ENCODE measurements around the gene AKR1B15.

The AKR1B15 gene

GRCh38 chr7:134622303-134622995 is 73.5 kb downstream of the AKR1B15 start:
- no CpG with 5 or more reads among the region's 7 CpGs for WGBS (ENCODE audit: extremely low coverage, insufficient coverage, low lambda C conversion rate)

GRCh38 chr7:134623193-134623592 is 74.3 kb downstream of the AKR1B15 start:
- Histone ChIP-seq H3K27ac (ENCODE audit: low read depth, low read length) (no peak overlapping the region), H3K79me2 (ENCODE audit: control insufficient read depth, insufficient read depth, low read length) (no peaks in the 10 kb centered on the region), H3K56ac (ENCODE audit: low read length) (no peak overlapping the region), H3K27me3 (ENCODE audit: insufficient read depth, low read length, poor library complexity) (no peaks in the 10 kb centered on the region), H4K5ac (ENCODE audit: low read length) (no peak overlapping the region), H3K4me3 (ENCODE audit: low read length) (no peak overlapping the region), H3K23ac (ENCODE audit: low read length) (no peak overlapping the region), H2BK5ac (ENCODE audit: low read length) (no peak overlapping the region), H3K9ac (ENCODE audit: low read length) (no peak overlapping the region), H4K8ac (ENCODE audit: low read depth, low read length) (no peak overlapping the region), H3K18ac (ENCODE audit: low read length) (no peak overlapping the region), H3K79me1 (ENCODE audit: low read length) (no peaks in the 10 kb centered on the region), H3K4me1 (ENCODE audit: control insufficient read depth, low read depth, low read length) (no peaks in the 10 kb centered on the region), H3K36me3 (ENCODE audit: control insufficient read depth, insufficient read depth, low read length) (no peaks in the 10 kb centered on the region), H2BK15ac (replicated peaks; ENCODE audit: low read depth) (no peak overlapping the region), H3K4ac (ENCODE audit: low read depth, low read length) (no peak overlapping the region), H2BK120ac (ENCODE audit: low read depth, low read length) (no peak overlapping the region), H2AK5ac (ENCODE audit: low read length) (no peak overlapping the region), H3K4me2 (ENCODE audit: low read length) (no peak overlapping the region)
- no CpG with 5 or more reads among the region's 2 CpGs for WGBS (ENCODE audit: extremely low coverage, insufficient coverage, low lambda C conversion rate)
- DNase-seq: no peak

More at GRCh38 chr7:134622303-134622995, 73.5 kb downstream of the AKR1B15 start:
- no peaks in the 10 kb centered on the region for H3K79me2 ChIP-seq (ENCODE audit: control insufficient read depth, insufficient read depth, low read length)
- no peak overlapping the region for H2BK5ac ChIP-seq (ENCODE audit: low read length)
- H3K79me1 ChIP-seq (ENCODE audit: low read length): no peaks in the 10 kb centered on the region
- no peak overlapping the region for H3K4me3 ChIP-seq (ENCODE audit: low read length)
- H3K4me1 ChIP-seq (ENCODE audit: control insufficient read depth, low read depth, low read length): no peaks in the 10 kb centered on the region
- H4K8ac ChIP-seq (ENCODE audit: low read depth, low read length): no peak overlapping the region
- no peak overlapping the region for H2BK15ac ChIP-seq (replicated peaks; ENCODE audit: low read depth)
- H2AK5ac ChIP-seq (ENCODE audit: low read length): no peak overlapping the region
- H3K4me2 ChIP-seq (ENCODE audit: low read length): no peak overlapping the region
- H3K27me3 ChIP-seq (ENCODE audit: insufficient read depth, low read length, poor library complexity): no peaks in the 10 kb centered on the region
- no peak overlapping the region for H2BK120ac ChIP-seq (ENCODE audit: low read depth, low read length)
- H3K9ac ChIP-seq (ENCODE audit: low read length): no peak overlapping the region
- no peak for DNase-seq
- H3K23ac ChIP-seq (ENCODE audit: low read length): no peak overlapping the region
- H4K5ac ChIP-seq (ENCODE audit: low read length): no peak overlapping the region
- no peak overlapping the region for H3K18ac ChIP-seq (ENCODE audit: low read length)
- no peak overlapping the region for H3K56ac ChIP-seq (ENCODE audit: low read length)
- no peaks in the 10 kb centered on the region for H3K36me3 ChIP-seq (ENCODE audit: control insufficient read depth, insufficient read depth, low read length)
- H3K27ac ChIP-seq (ENCODE audit: low read depth, low read length): no peak overlapping the region
- no peak overlapping the region for H3K4ac ChIP-seq (ENCODE audit: low read depth, low read length)

GRCh38 chr7:134625550-134625949 is 76.6 kb downstream of the AKR1B15 start:
- Histone ChIP-seq H3K9ac (ENCODE audit: low read length) (no peak overlapping the region), H3K27ac (ENCODE audit: low read depth, low read length) (no peak overlapping the region), H3K4ac (ENCODE audit: low read depth, low read length) (no peak overlapping the region), H3K79me2 (ENCODE audit: control insufficient read depth, insufficient read depth, low read length) (no peaks in the 10 kb centered on the region), H4K8ac (ENCODE audit: low read depth, low read length) (no peak overlapping the region), H3K27me3 (ENCODE audit: insufficient read depth, low read length, poor library complexity) (no peaks in the 10 kb centered on the region), H3K23ac (ENCODE audit: low read length) (no peak overlapping the region), H3K18ac (ENCODE audit: low read length) (no peak overlapping the region), H3K4me2 (ENCODE audit: low read length) (no peak overlapping the region), H3K4me3 (ENCODE audit: low read length) (no peak overlapping the region), H2BK15ac (replicated peaks; ENCODE audit: low read depth) (no peak overlapping the region), H3K36me3 (ENCODE audit: control insufficient read depth, insufficient read depth, low read length) (no peaks in the 10 kb centered on the region), H3K56ac (ENCODE audit: low read length) (no peak overlapping the region), H4K5ac (ENCODE audit: low read length) (no peak overlapping the region), H3K79me1 (ENCODE audit: low read length) (no peaks in the 10 kb centered on the region), H2AK5ac (ENCODE audit: low read length) (no peak overlapping the region), H2BK120ac (ENCODE audit: low read depth, low read length) (no peak overlapping the region), H2BK5ac (ENCODE audit: low read length) (no peak overlapping the region), H3K4me1 (ENCODE audit: control insufficient read depth, low read depth, low read length) (no peaks in the 10 kb centered on the region)
- WGBS (ENCODE audit: extremely low coverage, insufficient coverage, low lambda C conversion rate): no CpG with 5 or more reads among the region's 3 CpGs
- DNase-seq: no peak

- no peak overlapping the region for H3K56ac ChIP-seq (ENCODE audit: low read length)
- DNase-seq: no peak
- no peak overlapping the region for H2AK5ac ChIP-seq (ENCODE audit: low read length)
- H2BK120ac ChIP-seq (ENCODE audit: low read depth, low read length): no peak overlapping the region
- no CpG with 5 or more reads among the region's 2 CpGs for WGBS (ENCODE audit: extremely low coverage, insufficient coverage, low lambda C conversion rate)
- no peak overlapping the region for H3K9ac ChIP-seq (ENCODE audit: low read length)
- no peak overlapping the region for H3K18ac ChIP-seq (ENCODE audit: low read length)
- no peak overlapping the region for H3K27ac ChIP-seq (ENCODE audit: low read depth, low read length)
- H3K23ac ChIP-seq (ENCODE audit: low read length): no peak overlapping the region
- no peaks in the 10 kb centered on the region for H3K79me1 ChIP-seq (ENCODE audit: low read length)
- no peak overlapping the region for H4K8ac ChIP-seq (ENCODE audit: low read depth, low read length)
- no peaks in the 10 kb centered on the region for H3K4me1 ChIP-seq (ENCODE audit: control insufficient read depth, low read depth, low read length)
- H3K4ac ChIP-seq (ENCODE audit: low read depth, low read length): no peak overlapping the region
- H3K36me3 ChIP-seq (ENCODE audit: control insufficient read depth, insufficient read depth, low read length): no peaks in the 10 kb centered on the region
- no peak overlapping the region for H2BK15ac ChIP-seq (replicated peaks; ENCODE audit: low read depth)
- H2BK5ac ChIP-seq (ENCODE audit: low read length): no peak overlapping the region
- H3K79me2 ChIP-seq (ENCODE audit: control insufficient read depth, insufficient read depth, low read length): no peaks in the 10 kb centered on the region
- H3K27me3 ChIP-seq (ENCODE audit: insufficient read depth, low read length, poor library complexity): no peaks in the 10 kb centered on the region
- H3K4me2 ChIP-seq (ENCODE audit: low read length): no peak overlapping the region
- H4K5ac ChIP-seq (ENCODE audit: low read length): no peak overlapping the region
- no peak overlapping the region for H3K4me3 ChIP-seq (ENCODE audit: low read length)
Measured at GRCh38 chr7:134627109-134627774, 78.3 kb downstream of the AKR1B15 start.

- Histone ChIP-seq H3K27me3 (ENCODE audit: insufficient read depth, low read length, poor library complexity) (no peaks in the 10 kb centered on the region), H4K5ac (ENCODE audit: low read length) (no peak overlapping the region), H3K4me3 (ENCODE audit: low read length) (no peak overlapping the region), H2BK15ac (replicated peaks; ENCODE audit: low read depth) (no peak overlapping the region), H3K9ac (ENCODE audit: low read length) (no peak overlapping the region), H4K8ac (ENCODE audit: low read depth, low read length) (no peak overlapping the region), H3K27ac (ENCODE audit: low read depth, low read length) (no peak overlapping the region), H3K18ac (ENCODE audit: low read length) (no peak overlapping the region), H2BK5ac (ENCODE audit: low read length) (no peak overlapping the region), H3K36me3 (ENCODE audit: control insufficient read depth, insufficient read depth, low read length) (no peaks in the 10 kb centered on the region), H3K4ac (ENCODE audit: low read depth, low read length) (no peak overlapping the region), H3K79me1 (ENCODE audit: low read length) (no peaks in the 10 kb centered on the region), H3K23ac (ENCODE audit: low read length) (no peak overlapping the region), H3K4me2 (ENCODE audit: low read length) (no peak overlapping the region), H2BK120ac (ENCODE audit: low read depth, low read length) (no peak overlapping the region), H3K79me2 (ENCODE audit: control insufficient read depth, insufficient read depth, low read length) (no peaks in the 10 kb centered on the region), H3K56ac (ENCODE audit: low read length) (no peak overlapping the region), H2AK5ac (ENCODE audit: low read length) (no peak overlapping the region), H3K4me1 (ENCODE audit: control insufficient read depth, low read depth, low read length) (no peaks in the 10 kb centered on the region)
- DNase-seq: no peak
- WGBS (ENCODE audit: extremely low coverage, insufficient coverage, low lambda C conversion rate): no CpG with 5 or more reads among the region's 1 CpG
Measured at GRCh38 chr7:134627775-134628153, 78.9 kb downstream of the AKR1B15 start.

GRCh38 chr7:134629445-134629844 is 80.5 kb downstream of the AKR1B15 start:
- Histone ChIP-seq H3K4me3 (ENCODE audit: low read length) (no peak overlapping the region), H3K79me2 (ENCODE audit: control insufficient read depth, insufficient read depth, low read length) (no peaks in the 10 kb centered on the region), H4K8ac (ENCODE audit: low read depth, low read length) (no peak overlapping the region), H3K56ac (ENCODE audit: low read length) (no peak overlapping the region), H2AK5ac (ENCODE audit: low read length) (no peak overlapping the region), H3K23ac (ENCODE audit: low read length) (no peak overlapping the region), H3K79me1 (ENCODE audit: low read length) (no peaks in the 10 kb centered on the region), H3K27ac (ENCODE audit: low read depth, low read length) (no peak overlapping the region), H3K4ac (ENCODE audit: low read depth, low read length) (no peak overlapping the region), H4K5ac (ENCODE audit: low read length) (no peak overlapping the region), H3K18ac (ENCODE audit: low read length) (no peak overlapping the region), H3K4me1 (ENCODE audit: control insufficient read depth, low read depth, low read length) (no peaks in the 10 kb centered on the region), H2BK120ac (ENCODE audit: low read depth, low read length) (no peak overlapping the region), H3K4me2 (ENCODE audit: low read length) (no peak overlapping the region), H2BK5ac (ENCODE audit: low read length) (no peak overlapping the region), H3K9ac (ENCODE audit: low read length) (no peak overlapping the region), H3K36me3 (ENCODE audit: control insufficient read depth, insufficient read depth, low read length) (no peaks in the 10 kb centered on the region), H3K27me3 (ENCODE audit: insufficient read depth, low read length, poor library complexity) (no peaks in the 10 kb centered on the region), H2BK15ac (replicated peaks; ENCODE audit: low read depth) (no peak overlapping the region)
- DNase-seq: no peak

Data from mesendoderm (in vitro differentiated cells).